Mammary epithelial cell (primary cell): ENCODE measurements around the gene MT1H.

Experiments
- CTCF ChIP-seq, 2 donors: IDR thresholded peaks in 1 of 2; conservative IDR thresholded peaks in 1 of 2; 2 replicates each; pipeline ENCODE4 v1.5.1; 2011 to 2012; ENCODE audit warnings: inconsistent platforms in 2 of 2, low read length in 2 of 2, mild to moderate bottlenecking in 2 of 2, control low read depth in 1 of 2, low read depth in 1 of 2; ENCODE audit not compliant: insufficient read depth in 1 of 2; ENCODE audit errors: extremely low read depth in 1 of 2
- EZH2 ChIP-seq: IDR thresholded peaks from 2 replicates; pipeline ENCODE4 v1.6.1; 2012; ENCODE audit warnings: low read length, inconsistent platforms, borderline replicate concordance

GRCh38 chr16:56697456-56698155 is 28.0 kb downstream of the MT1H start:
- TF ChIP-seq CTCF (conservative IDR thresholded peaks at IDR 0.05 in 1 of 2, IDR thresholded peaks at IDR 0.05 in 1 of 2; ENCODE audit: extremely low read depth in 1 of 2, insufficient read depth in 1 of 2, low read depth in 1 of 2, low read length in 2 of 2) (no peak), EZH2 (no peak)
